ENCODE measurements around the gene SMIM30.

Gene SMIM30, protein sequence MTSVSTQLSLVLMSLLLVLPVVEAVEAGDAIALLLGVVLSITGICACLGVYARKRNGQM

DNA sequence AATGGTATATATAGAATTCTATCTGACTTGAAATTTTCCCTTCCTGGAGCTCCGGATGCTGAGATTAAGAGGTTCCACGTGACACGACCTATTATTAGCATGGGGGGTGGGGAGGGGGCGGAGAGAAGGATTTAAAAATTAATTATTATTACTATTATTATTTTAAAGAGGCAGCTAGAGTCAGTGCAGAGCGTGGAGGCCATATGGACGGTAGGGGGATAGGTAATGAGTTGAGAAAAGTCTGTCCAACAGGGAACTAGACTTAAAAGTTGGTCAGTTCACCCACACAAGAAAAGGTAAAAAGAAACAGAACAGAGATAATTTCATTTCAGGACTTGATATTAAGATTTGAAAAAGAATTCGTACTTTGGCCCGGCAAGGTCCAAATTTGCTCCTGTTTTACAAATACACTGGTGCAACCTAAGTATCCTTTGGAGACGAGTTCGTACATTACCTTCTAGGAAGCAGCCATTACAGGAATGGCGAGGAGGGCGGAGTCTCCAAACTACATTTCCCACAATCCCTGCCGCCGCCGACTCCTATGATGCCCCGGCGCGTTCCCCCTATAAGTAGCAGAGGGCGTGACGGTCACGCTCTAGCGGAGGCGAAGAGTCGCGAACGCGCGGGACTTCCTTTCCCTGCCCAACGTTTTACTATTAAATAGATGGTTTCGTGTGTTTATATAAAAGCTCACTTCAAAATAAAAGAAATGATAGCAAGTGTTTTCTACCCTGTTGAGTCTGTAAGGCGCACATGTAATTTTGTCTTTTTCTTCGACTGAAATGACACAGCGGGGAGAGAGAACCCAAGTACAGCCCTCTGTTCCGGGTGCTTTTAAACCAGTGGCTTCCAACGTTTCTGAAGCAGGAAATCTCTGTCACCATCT is at the start of gene SMIM30:
Gene SMIM30, minus strand, starts transcription at position 481 of the 886 bp plus-strand sequence. CDS start 976 bp downstream, outside the sequence.
- TF ChIP-seq, protein P1, sequence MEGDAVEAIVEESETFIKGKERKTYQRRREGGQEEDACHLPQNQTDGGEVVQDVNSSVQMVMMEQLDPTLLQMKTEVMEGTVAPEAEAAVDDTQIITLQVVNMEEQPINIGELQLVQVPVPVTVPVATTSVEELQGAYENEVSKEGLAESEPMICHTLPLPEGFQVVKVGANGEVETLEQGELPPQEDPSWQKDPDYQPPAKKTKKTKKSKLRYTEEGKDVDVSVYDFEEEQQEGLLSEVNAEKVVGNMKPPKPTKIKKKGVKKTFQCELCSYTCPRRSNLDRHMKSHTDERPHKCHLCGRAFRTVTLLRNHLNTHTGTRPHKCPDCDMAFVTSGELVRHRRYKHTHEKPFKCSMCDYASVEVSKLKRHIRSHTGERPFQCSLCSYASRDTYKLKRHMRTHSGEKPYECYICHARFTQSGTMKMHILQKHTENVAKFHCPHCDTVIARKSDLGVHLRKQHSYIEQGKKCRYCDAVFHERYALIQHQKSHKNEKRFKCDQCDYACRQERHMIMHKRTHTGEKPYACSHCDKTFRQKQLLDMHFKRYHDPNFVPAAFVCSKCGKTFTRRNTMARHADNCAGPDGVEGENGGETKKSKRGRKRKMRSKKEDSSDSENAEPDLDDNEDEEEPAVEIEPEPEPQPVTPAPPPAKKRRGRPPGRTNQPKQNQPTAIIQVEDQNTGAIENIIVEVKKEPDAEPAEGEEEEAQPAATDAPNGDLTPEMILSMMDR (IDR thresholded peaks at IDR 0.05) = no peak

DNA sequence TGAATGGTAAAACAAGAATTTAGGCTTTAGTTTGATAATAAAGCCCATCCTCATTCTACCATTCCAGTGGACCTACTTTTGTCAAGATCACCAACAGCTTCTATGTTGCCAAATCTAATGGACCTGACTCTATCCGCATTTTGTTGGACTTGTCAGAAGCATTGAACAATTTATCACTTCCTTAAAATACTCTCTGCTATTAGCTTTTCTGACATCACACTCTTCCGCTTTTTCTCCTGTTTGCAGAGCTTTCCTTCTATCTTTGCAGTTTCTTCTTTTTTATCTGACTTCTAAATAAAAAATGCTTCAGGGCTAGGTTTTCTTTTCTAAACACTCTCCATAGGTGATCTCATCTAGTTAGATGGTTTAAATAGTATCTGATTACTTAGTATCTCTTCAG is 42.7 kb upstream of the SMIM30 start:
- TF ChIP-seq, protein P1 (IDR thresholded peaks at IDR 0.05) = no peak

DNA sequence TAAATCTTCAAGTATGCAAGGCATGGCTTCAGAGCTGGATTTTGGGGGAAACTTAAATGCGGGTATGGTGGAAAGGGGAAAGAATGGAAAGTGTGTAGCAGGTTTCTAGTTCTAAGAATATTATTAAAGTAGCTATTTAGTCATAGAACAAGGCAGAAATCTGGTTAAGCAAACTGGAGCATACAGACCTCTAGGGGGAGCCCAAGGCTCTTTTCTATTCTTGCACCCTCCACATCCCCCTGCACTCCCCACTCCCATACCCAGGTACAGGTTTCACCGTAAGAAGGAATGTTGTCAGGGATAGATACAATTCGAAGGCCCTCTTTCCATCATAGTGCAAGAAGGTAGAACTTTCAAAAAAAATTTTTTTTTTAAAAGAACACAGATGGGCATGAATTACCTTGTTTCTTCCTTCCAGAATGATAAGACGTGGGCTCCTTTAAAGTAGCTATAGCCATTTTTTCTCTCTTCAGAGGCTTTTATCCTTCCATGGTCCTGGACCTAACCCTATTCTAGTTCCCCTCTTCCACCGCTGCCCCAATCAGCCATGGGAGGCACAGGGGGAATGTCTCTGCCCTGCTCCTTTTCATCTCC is 41.5 kb upstream of the SMIM30 start:
- TF ChIP-seq, protein P1 (IDR thresholded peaks at IDR 0.05) = peak; percentile 72

DNA sequence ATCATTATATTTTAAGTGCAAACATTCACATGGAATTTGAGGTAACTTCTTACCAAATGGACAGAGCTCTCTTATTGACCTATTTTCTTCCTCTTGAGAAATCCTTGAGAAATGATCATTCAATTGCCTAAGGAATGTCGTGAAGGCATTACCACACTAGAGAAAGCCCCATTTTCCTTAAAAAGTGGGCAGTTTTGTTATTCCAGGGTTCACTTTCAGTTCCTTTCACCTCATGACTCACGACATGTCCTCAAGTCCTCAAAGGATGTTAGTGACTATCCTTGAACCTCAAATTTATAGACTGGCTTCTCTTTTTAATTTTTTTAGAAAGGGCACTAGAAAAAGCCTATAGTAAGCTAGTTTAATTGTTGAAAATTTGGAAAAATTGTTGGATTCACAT is 40.4 kb upstream of the SMIM30 start:
- TF ChIP-seq, protein P1 (IDR thresholded peaks at IDR 0.05) = no peak

DNA sequence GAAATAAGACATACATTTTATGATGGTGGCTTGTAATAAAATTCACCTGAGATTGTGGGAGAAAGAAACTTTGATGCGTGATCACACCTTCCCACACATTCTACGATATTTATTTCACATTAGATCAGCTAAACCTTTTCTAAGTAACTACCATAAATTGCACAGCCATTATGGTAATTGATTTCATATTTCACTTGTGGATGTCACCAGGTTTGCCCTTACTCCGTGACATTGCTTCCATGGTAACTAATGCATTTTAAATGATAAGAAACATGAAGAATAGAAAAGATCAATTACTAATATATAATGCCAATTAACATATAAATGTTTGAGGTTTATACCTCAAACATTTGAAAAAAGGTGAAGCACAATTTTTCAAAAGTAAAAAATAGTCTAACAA is 35.8 kb upstream of the SMIM30 start:
- TF ChIP-seq, protein P1 (IDR thresholded peaks at IDR 0.05) = no peak

DNA sequence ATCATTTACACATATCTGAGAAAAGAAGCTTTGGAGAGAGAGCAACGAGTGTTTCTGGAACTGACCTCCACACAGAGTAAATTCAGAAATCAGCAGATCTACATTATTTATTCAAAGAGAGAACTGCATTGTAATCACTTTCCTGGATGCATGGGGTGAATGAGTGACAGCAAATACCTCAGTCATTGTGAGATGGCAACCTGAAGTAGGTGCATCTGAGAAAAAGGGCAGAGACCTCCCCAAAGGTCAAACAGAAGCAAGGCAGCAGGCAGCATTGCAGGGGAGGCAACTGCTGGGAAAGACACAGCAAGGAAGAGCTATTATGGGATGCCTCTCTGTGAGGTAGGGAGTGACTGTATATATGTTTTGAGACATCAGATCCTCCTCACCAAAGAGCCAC is 26.5 kb upstream of the SMIM30 start:
- TF ChIP-seq, protein P1 (IDR thresholded peaks at IDR 0.05) = no peak

DNA sequence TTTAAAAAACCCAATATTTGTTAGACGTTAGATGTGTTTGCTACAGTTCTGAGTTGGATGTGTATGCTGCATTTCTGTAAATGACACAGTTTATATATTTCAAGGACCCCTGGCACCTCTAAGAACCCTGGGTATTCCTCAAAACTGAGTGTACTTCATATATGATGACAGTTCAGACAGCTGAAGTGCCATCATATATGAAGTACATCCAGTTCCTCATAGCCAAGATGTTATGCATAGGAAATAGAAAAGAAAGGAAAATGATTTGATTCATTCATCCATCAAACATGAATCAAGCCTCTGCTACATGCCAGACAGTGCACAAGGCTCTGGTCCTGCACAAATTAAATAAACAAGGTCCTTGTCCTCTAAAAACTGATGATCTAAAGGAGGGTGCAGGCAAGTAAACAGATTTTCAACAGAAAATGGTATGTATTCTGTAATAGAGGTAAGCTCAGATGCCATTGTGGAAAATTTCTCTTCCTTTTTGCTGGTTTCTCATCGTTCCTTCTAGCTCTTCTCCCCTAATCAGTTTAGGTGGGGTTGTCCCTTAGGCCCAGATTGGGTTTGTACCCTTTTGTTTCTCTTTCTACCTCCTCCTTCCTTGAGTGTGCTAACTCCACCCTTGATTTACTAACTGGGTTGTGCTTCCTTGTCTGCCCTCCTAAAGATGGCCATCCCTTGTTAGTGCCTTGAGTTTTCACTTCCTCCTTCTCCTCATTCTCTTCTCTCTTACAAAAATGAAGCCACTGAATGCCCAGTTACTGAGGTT is 25.3 kb upstream of the SMIM30 start:
- TF ChIP-seq, protein P1 (IDR thresholded peaks at IDR 0.05) = no peak
